Left hindlimb (tissue), 1 donor: Measurements from ENCODE around the gene PMEL.
"Not testable (repeated sequence)": the region's sequence is repeated elsewhere in the genome, so short reads cannot be mapped to it uniquely, and the experiment has no call there.

Experiments used
- DNase-seq: peaks from one replicate; pipeline ENCODE4 v3.0.0-alpha.2; 2018

The PMEL gene

GRCh38 chr12:55938826-55939501 is 26.9 kb downstream of the PMEL start:
- no peak for DNase-seq

GRCh38 chr12:55937981-55938380 is 27.9 kb downstream of the PMEL start:
- no peak for DNase-seq

GRCh38 chr12:55935738-55936151 is 30.1 kb downstream of the PMEL start:
- peak; percentile 51 for DNase-seq

GRCh38 chr12:55934773-55935172 is 31.1 kb downstream of the PMEL start:
- DNase-seq, result no peak

- DNase-seq, result no peak
Observed at GRCh38 chr12:55933799-55934742, 31.8 kb downstream of the PMEL start.

- no peak for DNase-seq
Observed at GRCh38 chr12:55933169-55933798, 32.6 kb downstream of the PMEL start.

GRCh38 chr12:55932551-55932910 is 33.3 kb downstream of the PMEL start:
- no peak for DNase-seq

GRCh38 chr12:55931780-55932550 is 33.9 kb downstream of the PMEL start:
- DNase-seq, result peak; percentile 84

GRCh38 chr12:55931317-55931779 is 34.5 kb downstream of the PMEL start:
- DNase-seq, result no peak

- DNase-seq, result peak; percentile 49
Observed at GRCh38 chr12:55930771-55931316, 35.0 kb downstream of the PMEL start, which contains the start of gene DGKA. Gene DGKA, plus strand, starts transcription at chr12:55931162. Its CDS starts 5,342 bp downstream, at chr12:55936504.

GRCh38 chr12:55929306-55929791 is 36.5 kb downstream of the PMEL start:
- peak; percentile 32 for DNase-seq

GRCh38 chr12:55927588-55928502 is 38.0 kb downstream of the PMEL start, which contains the start of gene PYM1:
Gene PYM1, minus strand, starts transcription at chr12:55927894. Its CDS starts 133 bp downstream, at chr12:55927761.
- DNase-seq, result peak; percentile 76

GRCh38 chr12:55926738-55927587 is 38.9 kb downstream of the PMEL start:
- peak; percentile 96 for DNase-seq

- DNase-seq, result no peak
Observed at GRCh38 chr12:55925870-55926737, 39.7 kb downstream of the PMEL start.

GRCh38 chr12:55925371-55925770 is 40.5 kb downstream of the PMEL start:
- DNase-seq, result no peak

- DNase-seq, result not testable (repeated sequence)
Observed at GRCh38 chr12:55923648-55924047, 42.2 kb downstream of the PMEL start.

GRCh38 chr12:55922126-55922525 is 43.7 kb downstream of the PMEL start:
- no peak for DNase-seq

GRCh38 chr12:55919032-55919431 is 46.8 kb downstream of the PMEL start:
- DNase-seq, result not testable (repeated sequence)

GRCh38 chr12:55915482-55915859 is 50.4 kb downstream of the PMEL start:
- no peak for DNase-seq
